Measurements from ENCODE around the gene CARD6.
"Not testable (repeated sequence)": the region's sequence is repeated elsewhere in the genome, so short reads cannot be mapped to it uniquely, and the experiment has no call there.

CARD6 gene

GRCh38 chr5:40828021-40828631 is 13.0 kb upstream of the CARD6 start:
- DNase-seq (ENCODE audit: low read depth in 2 of 2): no peak

DNA sequence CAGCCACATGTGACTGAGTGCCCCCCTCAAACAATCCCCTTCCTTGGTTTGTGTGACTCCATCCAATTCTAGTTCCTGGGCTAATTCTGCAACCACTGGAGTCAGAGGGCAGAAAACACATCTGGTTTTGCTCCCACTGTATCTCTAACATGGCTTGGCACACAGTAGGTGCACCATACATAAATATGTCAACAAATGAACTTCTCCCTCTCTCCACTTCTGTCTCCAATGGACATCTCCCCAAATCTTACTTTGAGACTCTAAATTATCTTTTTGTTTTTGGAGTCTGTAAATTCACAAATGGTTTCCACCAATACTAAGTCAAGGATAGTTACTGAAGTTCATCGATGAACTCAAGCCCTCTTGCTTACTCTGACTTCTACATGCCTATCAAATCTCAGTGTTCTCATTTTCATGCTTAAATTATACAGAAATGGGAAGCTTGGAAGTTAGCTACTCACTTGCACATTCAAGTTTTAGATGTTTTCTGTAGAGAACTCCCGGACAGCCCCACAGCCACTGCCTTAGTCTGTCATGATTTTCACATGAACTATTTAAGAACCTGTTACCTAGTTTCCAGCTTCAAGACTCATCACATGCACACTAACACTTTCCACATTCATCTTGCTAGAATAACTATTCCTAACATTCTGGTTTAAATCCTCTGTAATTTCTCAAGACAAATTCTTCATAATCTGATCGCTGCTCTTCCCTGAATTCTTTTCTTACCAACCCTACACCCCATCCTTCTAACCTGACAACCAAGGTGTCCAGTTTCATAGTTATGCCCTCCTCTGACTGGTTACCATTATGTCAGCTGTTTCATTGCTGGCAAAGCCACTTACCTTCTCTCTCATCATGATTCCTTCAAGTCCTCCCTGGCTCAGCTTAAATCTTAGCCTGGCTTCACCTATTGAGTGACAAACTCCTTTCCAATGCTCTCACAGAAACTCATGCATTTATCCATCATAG is 12.2 kb upstream of the CARD6 start:
- no peak for DNase-seq (ENCODE audit: low read depth in 2 of 2)

DNA sequence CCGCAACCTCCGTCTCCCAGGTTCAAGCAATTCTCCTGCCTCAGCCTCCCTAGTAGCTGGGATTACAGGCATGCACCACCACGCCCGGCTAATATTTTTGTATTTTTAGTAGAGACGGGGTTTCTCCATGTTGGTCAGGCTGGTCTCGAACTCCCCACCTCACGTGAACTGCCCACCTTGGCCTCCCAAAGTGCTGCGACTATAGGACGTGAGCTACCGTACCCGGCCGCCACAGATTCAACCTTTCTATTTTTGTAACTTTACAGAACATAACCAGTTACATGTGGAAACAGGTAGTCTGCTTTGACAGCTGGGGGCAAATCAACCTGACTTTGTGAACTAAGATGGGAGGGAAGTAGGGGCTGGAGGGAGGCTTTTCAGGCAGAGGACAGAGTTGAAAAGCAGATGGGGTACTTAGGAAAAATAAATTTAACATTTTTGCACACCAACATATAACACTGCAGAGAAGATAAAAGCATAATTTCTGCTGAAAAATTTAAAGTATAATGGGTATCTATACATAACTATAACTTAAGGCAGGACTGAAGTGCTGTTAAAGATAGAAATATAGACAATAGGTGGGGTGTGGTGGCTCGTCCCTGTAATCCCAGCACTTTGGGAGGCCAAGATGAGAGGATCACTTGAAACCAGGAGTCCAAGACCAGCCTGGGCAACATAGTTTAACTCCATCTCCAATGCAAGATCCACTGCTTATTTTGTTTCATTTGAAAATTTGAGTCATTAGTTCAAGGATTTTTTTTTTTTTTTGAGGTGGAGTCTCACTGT is 11.2 kb upstream of the CARD6 start:
- no peak for DNase-seq (ENCODE audit: low read depth in 2 of 2)

GRCh38 chr5:40831346-40832210 is 9.6 kb upstream of the CARD6 start:
- DNase-seq (ENCODE audit: low read depth in 2 of 2): no peak

- no peak for DNase-seq (ENCODE audit: low read depth in 2 of 2)
These were observed 8.8 kb upstream of the CARD6 start for GRCh38 chr5:40832345-40832744.

DNA sequence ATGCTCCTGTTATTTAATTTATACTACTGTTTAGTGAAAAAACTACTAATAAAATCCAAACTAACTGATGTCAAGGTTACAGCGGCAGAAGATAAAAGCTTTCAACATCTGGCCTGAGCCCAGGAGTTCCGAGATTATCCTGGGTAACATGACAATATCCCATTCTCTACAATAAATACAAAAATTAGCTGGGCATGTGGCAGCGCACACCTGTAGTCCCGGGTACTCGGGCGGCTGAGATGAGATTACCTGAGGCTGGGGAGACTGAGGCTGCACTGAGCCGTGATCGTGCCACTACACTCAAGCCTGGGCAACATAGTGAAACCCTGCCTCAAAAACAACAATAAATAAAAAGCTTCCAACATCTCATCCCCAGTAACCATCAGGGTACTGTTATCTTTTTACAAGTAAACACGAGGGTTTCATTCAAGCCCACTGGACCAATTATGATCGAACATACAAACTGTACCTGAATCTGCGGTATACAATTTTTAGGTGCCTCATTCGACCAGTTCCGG is 7.4 kb upstream of the CARD6 start:
- DNase-seq (ENCODE audit: low read depth in 2 of 2): no peak

DNA sequence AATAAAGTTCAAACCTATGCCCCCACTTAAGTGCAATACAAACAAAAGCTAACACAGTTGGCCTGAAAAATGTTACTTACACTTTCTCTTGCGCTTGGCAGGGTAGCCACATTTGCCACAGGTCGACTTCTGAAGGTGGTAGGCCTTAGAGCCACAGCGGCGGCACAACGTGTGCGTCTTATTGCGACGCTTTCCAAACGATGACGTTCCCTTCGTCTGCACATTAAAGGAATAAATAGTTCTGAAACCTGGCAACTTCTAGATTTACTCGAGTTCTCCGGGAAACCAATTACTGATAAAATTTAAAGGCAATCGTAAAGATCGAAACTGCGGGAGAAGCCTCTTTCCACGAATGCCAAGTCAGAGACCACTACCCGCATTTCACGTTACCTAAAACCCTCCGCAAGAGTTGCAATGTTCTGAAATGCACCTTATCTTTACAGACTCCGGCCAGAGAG is 6.7 kb upstream of the CARD6 start:
- DNase-seq (ENCODE audit: low read depth in 2 of 2): peak; percentile 34 to 40

GRCh38 chr5:40834849-40835787 is 6.0 kb upstream of the CARD6 start, which contains the start of gene RPL37:
Gene RPL37 (minus strand): TSS chr5:40835222. CDS start chr5:40835185, 37 bp downstream.
- DNase-seq (ENCODE audit: low read depth in 2 of 2): peak; percentile 86 to 88

DNA sequence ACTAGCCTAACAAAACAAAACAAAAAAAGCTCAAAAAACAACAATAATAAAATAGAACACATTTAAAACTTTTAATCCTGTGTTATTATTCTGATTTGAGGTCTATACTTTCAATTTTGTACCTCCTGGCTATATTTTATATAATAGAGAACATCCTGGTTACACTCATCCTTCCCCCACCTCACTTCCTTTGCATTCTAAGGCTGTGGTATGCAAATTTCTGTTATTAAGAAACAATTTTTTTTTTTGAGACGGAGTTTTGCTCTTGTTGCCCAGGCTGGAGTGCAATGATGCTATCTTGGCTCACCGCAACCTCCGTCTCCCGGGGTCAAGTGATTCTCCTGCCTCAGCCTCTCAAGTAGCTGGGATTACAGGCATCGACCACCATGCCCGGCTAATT is 3.1 kb upstream of the CARD6 start:
- no peak for DNase-seq (ENCODE audit: low read depth in 2 of 2)

DNA sequence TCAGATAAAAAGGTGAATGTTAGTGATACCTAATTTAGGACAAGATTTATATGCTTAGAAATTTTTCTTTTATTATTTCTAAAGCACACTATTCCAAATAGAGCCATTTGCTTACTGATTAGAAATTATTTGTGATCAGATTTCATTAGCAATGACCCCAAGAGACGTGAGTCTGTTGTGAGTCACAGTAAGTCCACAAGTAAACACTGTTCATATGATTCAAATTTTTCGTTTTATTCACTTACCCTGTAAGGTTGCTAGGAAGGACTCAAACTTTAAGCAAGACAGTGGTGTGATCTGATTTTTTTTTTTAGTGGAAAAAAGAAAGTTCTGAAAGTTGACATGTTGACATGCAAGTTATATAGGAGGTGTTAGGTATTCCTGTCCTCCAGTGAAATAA is 1.2 kb downstream of the CARD6 start:
- no peak for DNase-seq (ENCODE audit: low read depth in 2 of 2)

- DNase-seq (ENCODE audit: low read depth in 2 of 2): no peak
These were observed 3.4 kb downstream of the CARD6 start for GRCh38 chr5:40844565-40844964.

GRCh38 chr5:40846371-40846770 is 5.2 kb downstream of the CARD6 start:
- no peak for DNase-seq (ENCODE audit: low read depth in 2 of 2)

DNA sequence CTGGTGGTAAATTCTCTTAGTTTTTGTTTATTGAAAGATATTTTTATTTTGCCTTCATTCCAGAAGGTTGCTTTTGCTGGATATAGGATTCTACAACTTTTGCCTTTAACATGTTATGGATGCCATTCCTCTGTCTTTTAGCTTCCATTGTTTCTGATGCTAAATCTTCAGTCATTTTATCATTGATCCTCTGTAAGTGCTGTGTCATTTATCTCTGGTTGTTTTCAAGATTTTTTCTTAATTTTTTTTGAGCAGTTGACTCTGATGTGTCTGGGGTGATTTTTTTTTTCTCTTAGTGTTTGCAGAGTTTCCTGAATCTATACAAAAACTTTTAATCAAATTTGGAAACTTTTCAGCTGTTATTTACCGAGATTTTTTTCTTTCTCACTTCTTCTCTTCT is 6.4 kb downstream of the CARD6 start:
- no peak for DNase-seq (ENCODE audit: low read depth in 2 of 2)

DNA sequence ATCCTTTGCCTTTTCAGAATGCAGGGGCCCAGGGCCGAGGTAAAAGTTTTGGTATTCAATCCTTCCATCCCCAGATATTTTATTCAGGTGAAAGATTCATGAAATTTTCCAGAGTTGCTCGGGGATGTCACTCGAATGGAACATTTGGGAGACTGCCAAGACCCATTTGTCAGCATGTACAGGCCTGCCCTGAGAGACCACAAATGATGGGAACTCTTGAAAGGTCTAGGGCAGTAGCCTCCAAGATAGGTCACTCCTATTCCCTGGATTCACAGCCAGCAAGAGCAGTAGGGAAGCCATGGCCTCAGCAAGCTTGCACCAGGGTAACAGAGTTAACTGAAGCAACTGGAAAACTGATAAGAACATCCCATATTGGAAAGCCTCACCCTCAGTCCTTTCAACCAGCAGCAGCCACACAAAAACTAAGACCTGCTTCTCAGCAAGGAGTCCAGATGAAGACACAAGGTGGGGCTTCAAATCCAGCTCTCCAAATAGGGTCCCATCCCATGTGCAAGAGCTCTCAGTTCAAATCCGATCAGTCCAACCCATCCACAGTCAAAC is 12.5 kb downstream of the CARD6 start:
- DNase-seq (ENCODE audit: low read depth in 2 of 2): no peak

DNA sequence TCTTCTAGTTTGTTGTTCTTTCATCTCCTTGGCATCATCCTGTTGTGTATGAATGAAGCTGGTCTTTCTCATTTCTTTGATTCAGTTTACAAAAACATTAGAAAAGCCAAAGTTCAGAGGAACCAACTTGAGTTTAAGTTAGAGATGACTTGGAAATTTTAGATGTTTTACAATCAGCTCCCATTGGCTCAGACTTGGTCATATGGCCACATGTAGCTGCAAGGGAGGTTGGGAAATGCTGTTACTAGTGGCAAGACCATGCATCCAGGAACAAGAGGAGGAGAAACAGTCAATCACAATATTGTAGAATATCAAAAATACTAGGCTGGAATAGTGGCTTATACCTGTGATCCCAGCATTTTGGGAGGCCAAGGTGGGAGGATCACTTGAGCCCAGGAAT is 19.5 kb downstream of the CARD6 start:
- no peak for DNase-seq (ENCODE audit: low read depth in 2 of 2)

DNA sequence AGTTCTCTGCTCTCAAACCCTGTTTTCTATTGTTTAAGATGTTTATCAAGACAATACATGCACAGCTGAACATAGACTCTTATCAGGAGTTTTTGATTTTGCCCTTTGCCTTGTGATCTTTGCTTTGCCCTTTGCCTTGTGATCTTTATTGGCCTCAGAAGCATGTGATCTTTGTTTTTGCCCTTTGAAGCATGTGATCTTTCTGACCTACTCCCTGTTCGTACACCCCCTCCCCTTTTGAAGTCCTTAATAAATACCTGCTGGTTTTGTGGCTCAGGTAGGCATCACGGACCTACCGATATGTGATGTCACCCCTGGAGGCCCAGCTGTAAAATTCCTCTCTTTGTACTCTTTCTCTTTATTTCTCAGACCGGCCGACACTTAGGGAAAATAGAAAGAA is 23.8 kb downstream of the CARD6 start:
- not testable (repeated sequence) for DNase-seq (ENCODE audit: low read depth in 2 of 2)

GRCh38 chr5:40866844-40867243 is 25.7 kb downstream of the CARD6 start:
- no peak for DNase-seq (ENCODE audit: low read depth in 2 of 2)

DNA sequence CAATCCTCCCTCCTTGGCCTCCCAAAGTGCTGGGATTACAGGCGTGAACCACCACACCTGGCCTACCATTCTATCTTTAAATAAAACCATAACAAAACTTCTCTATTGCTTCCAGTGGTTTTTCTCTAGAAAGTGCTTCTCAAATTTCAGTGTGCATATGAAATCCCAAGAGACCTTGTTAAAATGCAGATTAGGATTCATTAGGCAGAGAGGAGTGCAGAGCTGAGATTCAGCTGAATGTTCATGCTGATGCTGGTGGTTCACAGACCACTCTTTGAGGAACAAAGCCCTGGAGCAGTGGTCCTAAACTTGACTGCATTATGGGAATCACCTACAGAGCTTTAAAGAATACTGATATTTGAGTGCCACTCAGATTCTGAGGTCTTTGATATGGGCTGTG is 28.2 kb downstream of the CARD6 start:
- no peak for DNase-seq (ENCODE audit: low read depth in 2 of 2)

GRCh38 chr5:40871177-40871576 is 30.0 kb downstream of the CARD6 start:
- DNase-seq (ENCODE audit: low read depth in 2 of 2): no peak

DNA sequence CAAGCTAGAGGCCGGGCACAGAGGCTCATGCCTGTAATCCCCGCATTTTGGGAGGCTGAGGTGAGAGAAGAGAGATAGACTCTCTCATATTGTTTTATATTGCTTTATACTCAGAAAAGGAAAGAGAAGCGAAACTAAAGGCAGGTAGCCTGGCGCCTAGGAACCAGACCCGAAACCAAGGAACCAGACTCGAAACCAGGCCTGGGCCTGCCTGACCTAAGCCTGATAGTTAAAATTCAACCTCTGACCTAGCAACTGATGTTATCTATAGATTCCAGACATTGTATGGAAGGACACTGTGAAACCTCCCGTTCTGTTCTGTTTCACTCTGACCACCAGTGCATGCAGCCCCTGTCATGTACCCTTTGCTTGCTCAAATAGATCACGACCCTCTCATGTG is 31.1 kb downstream of the CARD6 start:
- DNase-seq (ENCODE audit: low read depth in 2 of 2): not testable (repeated sequence)

Measured in stimulated activated CD8-positive, alpha-beta memory T cell treated with anti-CD3 and anti-CD28 coated beads, Interleukin-7, amount 100 ng/mL, for 4 hours (primary cell).